IPS-20b (cell line): ENCODE data around the gene SMCHD1.
"Not testable (repeated sequence)": the region's sequence is repeated elsewhere in the genome, so short reads cannot be mapped to it uniquely, and the experiment has no call there.

Experiments
- H3K27ac ChIP-seq: one replicate; pipeline ENCODE4 v1.5.1; 2013; ENCODE audit warnings: low read length
- H3K27me3 ChIP-seq: 2 replicates; pipeline ENCODE4 v1.6.1; 2013; ENCODE audit warnings: mild to moderate bottlenecking, low read length, inconsistent platforms; ENCODE audit not compliant: insufficient read depth
- H3K36me3 ChIP-seq: 2 replicates; pipeline ENCODE4 v1.6.1; 2013; ENCODE audit warnings: low read depth, mild to moderate bottlenecking, inconsistent platforms, low read length, moderate library complexity; ENCODE audit not compliant: insufficient read depth
- H3K4me1 ChIP-seq: 2 replicates; pipeline ENCODE4 v1.6.1; 2013; ENCODE audit warnings: mild to moderate bottlenecking, control low read depth, inconsistent platforms, low read length, moderate library complexity; ENCODE audit not compliant: insufficient read depth
- H3K4me3 ChIP-seq: 2 replicates; pipeline ENCODE4 v1.5.1; 2013; ENCODE audit warnings: mild to moderate bottlenecking, low read length, inconsistent platforms
- H3K9ac ChIP-seq: 2 replicates; pipeline ENCODE4 v1.6.1; 2013; ENCODE audit warnings: low read depth, mild to moderate bottlenecking, inconsistent platforms, low read length, moderate library complexity
- H3K9me3 ChIP-seq: 2 replicates; pipeline ENCODE4 v1.6.1; 2013; ENCODE audit warnings: mild to moderate bottlenecking, low read depth, low read length, inconsistent platforms; ENCODE audit not compliant: insufficient read depth

Gene SMCHD1

GRCh38 chr18:2799369-2799768 is 143.8 kb downstream of the SMCHD1 start:
- no peak overlapping the region for H3K27ac ChIP-seq
- H3K36me3 ChIP-seq = peaks cover 71% of the 10 kb centered on the region
- H3K4me3 ChIP-seq = no peak overlapping the region
- no peaks in the 10 kb centered on the region for H3K9me3 ChIP-seq
- no peaks in the 10 kb centered on the region for H3K4me1 ChIP-seq
- H3K27me3 ChIP-seq = no peaks in the 10 kb centered on the region
- no peak overlapping the region for H3K9ac ChIP-seq

- Histone ChIP-seq H3K9me3 (peaks cover 14% of the 10 kb centered on the region), H3K9ac (no peak overlapping the region), H3K36me3 (peaks cover 21% of the 10 kb centered on the region; the same call in 1 of the 2 replicates), H3K27me3 (no peaks in the 10 kb centered on the region), H3K4me1 (no peaks in the 10 kb centered on the region), H3K27ac (no peak overlapping the region), H3K4me3 (no peak overlapping the region)
These were observed 150.7 kb downstream of the SMCHD1 start for GRCh38 chr18:2805970-2806943.

- H3K9ac ChIP-seq, H3K36me3 ChIP-seq, H3K27me3 ChIP-seq, H3K4me1 ChIP-seq, H3K4me3 ChIP-seq, H3K27ac ChIP-seq: not testable (repeated sequence)
- peaks cover 22% of the 10 kb centered on the region for H3K9me3 ChIP-seq
These were observed 153.1 kb downstream of the SMCHD1 start for GRCh38 chr18:2808640-2809039.

- not testable (repeated sequence) for H3K27me3 ChIP-seq, H3K4me1 ChIP-seq, H3K27ac ChIP-seq, H3K4me3 ChIP-seq, H3K9ac ChIP-seq, H3K36me3 ChIP-seq
- H3K9me3 ChIP-seq = peaks cover 22% of the 10 kb centered on the region
These were observed 154.2 kb downstream of the SMCHD1 start for GRCh38 chr18:2809666-2810183.

GRCh38 chr18:2811416-2811815 is 155.9 kb downstream of the SMCHD1 start:
- Histone ChIP-seq H3K4me3 (no peak overlapping the region), H3K4me1 (no peaks in the 10 kb centered on the region), H3K27me3 (no peaks in the 10 kb centered on the region), H3K36me3 (no peaks in the 10 kb centered on the region), H3K27ac (no peak overlapping the region), H3K9me3 (peaks cover 22% of the 10 kb centered on the region), H3K9ac (no peak overlapping the region)

- H3K4me3 ChIP-seq = no peak overlapping the region
- H3K27me3 ChIP-seq = no peaks in the 10 kb centered on the region
These were observed 159.4 kb downstream of the SMCHD1 start for GRCh38 chr18:2814928-2815327.

GRCh38 chr18:2818281-2818680 is 162.8 kb downstream of the SMCHD1 start:
- no peak overlapping the region for H3K9ac ChIP-seq

More at GRCh38 chr18:2814928-2815327, 159.4 kb downstream of the SMCHD1 start:
- Histone ChIP-seq H3K36me3 (no peaks in the 10 kb centered on the region), H3K9me3 (peaks cover 15% of the 10 kb centered on the region), H3K27ac (no peak overlapping the region), H3K9ac (no peak overlapping the region), H3K4me1 (peaks cover 5% of the 10 kb centered on the region; the same call in 1 of the 2 replicates)

GRCh38 chr18:2821695-2822094 is 166.2 kb downstream of the SMCHD1 start:
- no peak overlapping the region for H3K4me3 ChIP-seq
- no peak overlapping the region for H3K27ac ChIP-seq

More at GRCh38 chr18:2818281-2818680, 162.8 kb downstream of the SMCHD1 start:
- H3K27ac ChIP-seq = no peak overlapping the region
- no peak overlapping the region for H3K4me3 ChIP-seq
- H3K4me1 ChIP-seq = peaks cover 5% of the 10 kb centered on the region; the same call in 1 of the 2 replicates
- H3K9me3 ChIP-seq = no peaks in the 10 kb centered on the region; the same call in 1 of the 2 replicates
- no peaks in the 10 kb centered on the region for H3K36me3 ChIP-seq
- no peaks in the 10 kb centered on the region for H3K27me3 ChIP-seq

GRCh38 chr18:2822213-2822921 is 166.8 kb downstream of the SMCHD1 start:
- Histone ChIP-seq H3K4me1 (no peaks in the 10 kb centered on the region), H3K4me3 (no peak overlapping the region), H3K9me3 (no peaks in the 10 kb centered on the region; the same call in 1 of the 2 replicates), H3K9ac (no peak overlapping the region), H3K36me3 (no peaks in the 10 kb centered on the region), H3K27ac (no peak overlapping the region), H3K27me3 (no peaks in the 10 kb centered on the region)

More at GRCh38 chr18:2821695-2822094, 166.2 kb downstream of the SMCHD1 start:
- no peaks in the 10 kb centered on the region for H3K36me3 ChIP-seq
- H3K27me3 ChIP-seq = no peaks in the 10 kb centered on the region
- no peak overlapping the region for H3K9ac ChIP-seq
- H3K4me1 ChIP-seq = peaks cover 3% of the 10 kb centered on the region; the same call in 1 of the 2 replicates
- no peaks in the 10 kb centered on the region; the same call in 1 of the 2 replicates for H3K9me3 ChIP-seq

GRCh38 chr18:2823202-2823601 is 167.7 kb downstream of the SMCHD1 start:
- Histone ChIP-seq H3K4me3 (no peak overlapping the region), H3K9ac (no peak overlapping the region), H3K9me3 (no peaks in the 10 kb centered on the region; the same call in 1 of the 2 replicates), H3K27me3 (no peaks in the 10 kb centered on the region), H3K4me1 (no peaks in the 10 kb centered on the region), H3K36me3 (no peaks in the 10 kb centered on the region), H3K27ac (no peak overlapping the region)

GRCh38 chr18:2823966-2824365 is 168.4 kb downstream of the SMCHD1 start:
- Histone ChIP-seq H3K36me3 (no peaks in the 10 kb centered on the region), H3K4me3 (no peak overlapping the region), H3K9ac (no peak overlapping the region), H3K27me3 (no peaks in the 10 kb centered on the region), H3K27ac (no peak overlapping the region), H3K9me3 (no peaks in the 10 kb centered on the region; the same call in 1 of the 2 replicates), H3K4me1 (no peaks in the 10 kb centered on the region)
